Thoracic aorta (tissue), 2 donors: ENCODE data around the gene SUN1. TPM values are rescaled to one million over a fixed set of nuclear protein-coding genes. Genes with fewer than 3 reads are reported as not detected.

Experiments
- ATAC-seq: fragments of 150-250 bp; one replicate; pipeline ENCODE4 v1.8.0; 2017; ENCODE audit warnings: low read depth; ENCODE audit not compliant: insufficient number of reproducible peaks, low FRiP score
- DNase-seq: peaks from one replicate; pipeline ENCODE4 v3.0.0-alpha.2; 2020; ENCODE audit warnings: low spot score
- H3K27ac ChIP-seq, 2 donors: fragments of 200-600 bp; sonication (generic); 1 replicate in 1 of 2; 2 replicates in 1 of 2; pipeline ENCODE4 v1.5.1; 2016; ENCODE audit warnings: mild to moderate bottlenecking in 2 of 2, moderate library complexity in 2 of 2
- H3K27me3 ChIP-seq: fragments of 200-600 bp; sonication (generic); replicated peaks from 2 replicates; pipeline ENCODE4 v1.6.0; 2016; ENCODE audit warnings: mild to moderate bottlenecking; ENCODE audit not compliant: insufficient read depth
- H3K36me3 ChIP-seq: fragments of 200-600 bp; sonication (generic); one replicate; pipeline ENCODE4 v1.5.1; 2016
- H3K4me1 ChIP-seq, 2 donors: fragments of 200-600 bp; sonication (generic); 1 replicate in 1 of 2; 2 replicates in 1 of 2; pipeline versions ENCODE4 v1.5.1 to v1.6.0; 2016; ENCODE audit warnings: low read depth in 2 of 2, mild to moderate bottlenecking in 1 of 2; ENCODE audit not compliant: control insufficient read depth in 1 of 2
- H3K4me3 ChIP-seq: fragments of 200-600 bp; sonication (generic); 2 replicates; pipeline ENCODE4 v1.5.1; 2016; ENCODE audit warnings: mild to moderate bottlenecking
- H3K9me3 ChIP-seq: fragments of 200-600 bp; sonication (generic); 2 replicates; pipeline ENCODE4 v1.5.1; 2016
- CTCF ChIP-seq: fragments of 200-600 bp; sonication (generic); IDR thresholded peaks from one replicate; pipeline ENCODE4 v1.5.1; 2019; ENCODE audit warnings: antibody characterized with exemption
- total RNA-seq, 2 donors: library from RNA; depleted of rRNA; stranded (reverse); fragments of >200 nt; gene quantifications; one replicate each; pipeline versions ENCODE4 v1.1.0 to v1.2.3, GENCODE V29; 2016

The SUN1 gene
- total RNA-seq, 2 donors from 2014 or later = 205 to 319 TPM

- Histone ChIP-seq H3K9me3 (no peaks in the 10 kb centered on the region), H3K27me3 (no peaks in the 10 kb centered on the region), H3K4me3 (no peak overlapping the region), H3K27ac (peak overlapping the region; percentile 14 to 73), H3K4me1 (peaks cover 62 to 86% of the 10 kb centered on the region in 2 donors), H3K36me3 (no peaks in the 10 kb centered on the region)
- no peak for TF ChIP-seq CTCF
- DNase-seq (no peak), ATAC-seq (no peak)
These were observed 5.9 kb upstream of the SUN1 start for GRCh38 chr7:826230-826917.

- Histone ChIP-seq H3K4me1 (peaks cover 66 to 84% of the 10 kb centered on the region in 2 donors), H3K4me3 (no peak overlapping the region), H3K36me3 (no peaks in the 10 kb centered on the region), H3K27me3 (no peaks in the 10 kb centered on the region), H3K9me3 (no peaks in the 10 kb centered on the region), H3K27ac (peak overlapping the region in 1 of 2 donors; percentile 59)
- DNase-seq (no peak), ATAC-seq (no peak)
- no peak for TF ChIP-seq CTCF
These were observed 3.3 kb upstream of the SUN1 start for GRCh38 chr7:828793-829561.

- no peak for TF ChIP-seq CTCF
- Histone ChIP-seq H3K4me1 (peaks cover 63 to 84% of the 10 kb centered on the region in 2 donors), H3K36me3 (no peaks in the 10 kb centered on the region), H3K4me3 (no peak overlapping the region), H3K27me3 (no peaks in the 10 kb centered on the region), H3K27ac (peak overlapping the region; percentile 82 to 95), H3K9me3 (no peaks in the 10 kb centered on the region)
- no peak for ATAC-seq
- DNase-seq = no peak
These were observed 2.2 kb upstream of the SUN1 start for GRCh38 chr7:830069-830468.

- peak overlapping the region; percentile 82 to 95 for H3K27ac ChIP-seq
- H3K4me3 ChIP-seq = peak overlapping the region; percentile 62
- ATAC-seq (peak; percentile 90), DNase-seq (no peak)
- peaks cover 57 to 84% of the 10 kb centered on the region in 2 donors for H3K4me1 ChIP-seq
- no peaks in the 10 kb centered on the region for H3K27me3 ChIP-seq
- TF ChIP-seq CTCF = no peak
- H3K36me3 ChIP-seq = no peaks in the 10 kb centered on the region
- no peaks in the 10 kb centered on the region for H3K9me3 ChIP-seq
These were observed 595 bp upstream of the SUN1 start for GRCh38 chr7:831596-832166.

- H3K4me1 ChIP-seq = peaks cover 57 to 91% of the 10 kb centered on the region in 2 donors
- H3K9me3 ChIP-seq = no peaks in the 10 kb centered on the region
- H3K27ac ChIP-seq = peak overlapping the region; percentile 82 to 95
- TF ChIP-seq CTCF = no peak
- DNase-seq = no peak
- no peak for ATAC-seq
- H3K36me3 ChIP-seq = no peaks in the 10 kb centered on the region
- no peak overlapping the region for H3K4me3 ChIP-seq
- no peaks in the 10 kb centered on the region for H3K27me3 ChIP-seq
These were observed 720 bp downstream of the SUN1 start for GRCh38 chr7:832968-833424.
